Measurements from ENCODE around the gene LARP1.
A peak's percentile ranks its signal among the peaks of the same experiment; 100 is the strongest.
"Not testable (repeated sequence)": the region's sequence is repeated elsewhere in the genome, so short reads cannot be mapped to it uniquely, and the experiment has no call there.

The LARP1 gene

GRCh38 chr5:154758493-154758892 is 3.3 kb downstream of the LARP1 start:
- peak overlapping the region; percentile 52 for H3K4me3 ChIP-seq (ENCODE audit: low read length)
- peak; percentile 80 for DNase-seq (ENCODE audit: low read depth)
- TF ChIP-seq CTCF (conservative IDR thresholded peaks at IDR 0.05; ENCODE audit: low read length): no peak

DNA sequence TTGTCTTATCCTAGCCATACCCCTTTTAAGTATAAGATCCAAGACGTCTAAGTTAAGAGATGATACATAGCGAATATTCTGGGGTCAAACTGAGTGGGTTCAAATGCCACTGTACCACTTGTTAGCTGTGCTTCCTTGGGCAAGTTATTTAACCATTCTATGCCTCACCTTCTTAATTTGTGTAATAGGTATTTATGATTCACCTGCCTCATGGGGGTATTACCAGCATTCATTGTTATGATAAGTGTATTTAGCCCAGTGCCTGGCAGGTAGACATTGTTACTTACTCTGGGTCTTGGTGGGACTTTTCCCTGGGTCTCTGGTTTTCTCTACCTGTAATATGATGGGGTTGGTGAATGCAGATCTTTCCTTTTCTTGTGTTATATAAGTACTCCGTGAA is 3.8 kb downstream of the LARP1 start:
- no peak for DNase-seq (ENCODE audit: low read depth)
- peak overlapping the region; percentile 9; the same call in 1 of the 2 replicates for H3K4me3 ChIP-seq (ENCODE audit: low read length)
- TF ChIP-seq CTCF (conservative IDR thresholded peaks at IDR 0.05; ENCODE audit: low read length): no peak

DNA sequence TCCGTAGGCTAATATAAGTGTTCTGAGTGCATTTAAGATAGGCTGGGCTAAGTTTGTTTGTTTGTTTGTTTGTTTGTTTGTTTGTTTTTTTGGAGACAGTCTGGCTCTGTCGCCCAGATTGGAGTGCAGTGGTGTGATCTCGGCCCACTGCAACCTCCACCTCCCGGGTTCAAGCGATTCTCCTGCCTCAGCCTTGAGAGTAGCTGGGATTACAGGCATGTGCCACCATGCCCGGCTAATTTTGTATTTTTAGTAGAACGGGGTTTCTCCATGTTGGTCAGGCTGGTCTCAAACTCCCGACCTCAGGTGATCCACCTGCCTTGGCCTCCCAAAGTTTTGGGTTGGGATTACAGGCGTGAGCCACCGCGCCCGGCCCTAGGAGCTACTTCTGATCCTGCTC is 4.7 kb downstream of the LARP1 start:
- DNase-seq (ENCODE audit: low read depth); H3K4me3 ChIP-seq (ENCODE audit: low read length): not testable (repeated sequence)

GRCh38 chr5:154761046-154761736 is 6.0 kb downstream of the LARP1 start:
- DNase-seq (ENCODE audit: low read depth): no peak
- no peak overlapping the region for H3K4me3 ChIP-seq (ENCODE audit: low read length)
- no peak for TF ChIP-seq CTCF (conservative IDR thresholded peaks at IDR 0.05; ENCODE audit: low read length)

DNA sequence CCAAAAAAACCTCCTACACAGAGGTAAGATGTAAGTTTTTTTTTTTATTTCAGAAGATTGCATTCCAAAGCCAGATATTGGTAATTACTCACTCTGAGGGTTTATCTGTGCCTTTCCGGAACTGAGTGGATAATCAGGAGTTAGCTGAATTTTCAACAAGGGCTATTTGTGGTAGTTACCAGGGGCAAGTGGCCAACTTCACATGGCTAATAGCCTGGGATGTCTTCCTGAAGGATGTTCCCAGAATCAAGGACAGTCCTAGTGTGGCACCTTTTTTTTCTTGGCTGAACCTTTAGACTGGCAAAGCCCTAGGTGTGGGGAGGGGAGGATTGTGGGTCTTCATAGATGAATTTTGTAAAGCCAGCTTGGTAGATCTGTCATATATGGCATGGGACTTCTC is 7.1 kb downstream of the LARP1 start:
- no peak for TF ChIP-seq CTCF (conservative IDR thresholded peaks at IDR 0.05; ENCODE audit: low read length)
- DNase-seq (ENCODE audit: low read depth): no peak
- H3K4me3 ChIP-seq (ENCODE audit: low read length): no peak overlapping the region

DNA sequence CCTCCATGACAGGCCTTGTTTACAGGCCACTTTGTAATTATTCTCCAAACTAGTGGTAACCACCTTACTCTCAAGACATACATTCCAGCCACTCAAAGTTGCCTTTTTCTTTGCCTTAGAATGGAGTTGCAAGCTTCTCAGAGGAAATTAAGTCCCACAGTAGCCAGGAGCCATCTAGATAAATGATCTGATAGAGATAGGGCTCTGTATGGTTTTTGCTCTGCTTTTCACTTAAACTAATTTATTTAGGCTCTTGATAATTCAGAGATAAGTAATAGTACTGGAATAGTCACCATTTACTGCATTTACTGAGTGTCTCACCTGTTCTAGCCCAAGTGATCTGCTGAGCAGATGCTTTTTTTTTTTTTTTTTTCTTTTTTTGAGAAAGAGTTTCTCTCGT is 7.5 kb downstream of the LARP1 start:
- no peak for DNase-seq (ENCODE audit: low read depth)
- TF ChIP-seq CTCF (conservative IDR thresholded peaks at IDR 0.05; ENCODE audit: low read length): no peak
- no peak overlapping the region for H3K4me3 ChIP-seq (ENCODE audit: low read length)

GRCh38 chr5:154764967-154765366 is 9.8 kb downstream of the LARP1 start:
- TF ChIP-seq CTCF (conservative IDR thresholded peaks at IDR 0.05; ENCODE audit: low read length): no peak
- no peak overlapping the region for H3K4me3 ChIP-seq (ENCODE audit: low read length)
- DNase-seq (ENCODE audit: low read depth): no peak
